ENCODE data around the gene LYG1. TPM values are rescaled to one million over a fixed set of nuclear protein-coding genes. Genes with fewer than 3 reads are reported as not detected.

The LYG1 gene
- total and polyA plus RNA-seq, 2 of the 13 experiments (the other 11 are each of a cell fraction or from before 2014, with no cell fraction given) = 1.00 to 2.9 TPM

GRCh38 chr2:99335911-99336803, 35.2 kb upstream of the LYG1 start, which contains the start of gene TXNDC9 (continued):
- TF ChIP-seq DZIP1 (CRISPR knock-in tag; IDR thresholded peaks at IDR 0.05) = peak; percentile 70; the same call in 1 of the 2 replicates
- TF ChIP-seq SALL1 (CRISPR knock-in tag; IDR thresholded peaks at IDR 0.05) = peak; percentile 86
- 0 out of 2 replicates have a peak, but pooled peaks have one; percentile 3 for TF ChIP-seq MED13 (CRISPR knock-in tag; IDR thresholded peaks at IDR 0.05)
- peak; percentile 61; the same call in 1 of the 2 replicates for TF ChIP-seq ZMAT3 (CRISPR knock-in tag; conservative IDR thresholded peaks at IDR 0.05)
- no peak; the same call in 1 of the 2 replicates for TF ChIP-seq ZNF674 (CRISPR knock-in tag; IDR thresholded peaks at IDR 0.05; ENCODE audit: low read depth)
- peak; percentile 97 for TF ChIP-seq ZNF501 (CRISPR knock-in tag; IDR thresholded peaks at IDR 0.05)
- no peak; the same call in 1 of the 2 replicates for TF ChIP-seq EHMT2 (IDR thresholded peaks at IDR 0.05; ENCODE audit: borderline replicate concordance, low read depth, low read length)
- TF ChIP-seq, protein P1, sequence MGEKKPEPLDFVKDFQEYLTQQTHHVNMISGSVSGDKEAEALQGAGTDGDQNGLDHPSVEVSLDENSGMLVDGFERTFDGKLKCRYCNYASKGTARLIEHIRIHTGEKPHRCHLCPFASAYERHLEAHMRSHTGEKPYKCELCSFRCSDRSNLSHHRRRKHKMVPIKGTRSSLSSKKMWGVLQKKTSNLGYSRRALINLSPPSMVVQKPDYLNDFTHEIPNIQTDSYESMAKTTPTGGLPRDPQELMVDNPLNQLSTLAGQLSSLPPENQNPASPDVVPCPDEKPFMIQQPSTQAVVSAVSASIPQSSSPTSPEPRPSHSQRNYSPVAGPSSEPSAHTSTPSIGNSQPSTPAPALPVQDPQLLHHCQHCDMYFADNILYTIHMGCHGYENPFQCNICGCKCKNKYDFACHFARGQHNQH (CRISPR knock-in tag; IDR thresholded peaks at IDR 0.05) = peak; percentile 95
- no peak for TF ChIP-seq EED (CRISPR knock-in tag; IDR thresholded peaks at IDR 0.05)
- TF ChIP-seq HMGXB3 (CRISPR knock-in tag; IDR thresholded peaks at IDR 0.05; ENCODE audit: borderline replicate concordance) = peak; percentile 96
- TF ChIP-seq, protein P2, sequence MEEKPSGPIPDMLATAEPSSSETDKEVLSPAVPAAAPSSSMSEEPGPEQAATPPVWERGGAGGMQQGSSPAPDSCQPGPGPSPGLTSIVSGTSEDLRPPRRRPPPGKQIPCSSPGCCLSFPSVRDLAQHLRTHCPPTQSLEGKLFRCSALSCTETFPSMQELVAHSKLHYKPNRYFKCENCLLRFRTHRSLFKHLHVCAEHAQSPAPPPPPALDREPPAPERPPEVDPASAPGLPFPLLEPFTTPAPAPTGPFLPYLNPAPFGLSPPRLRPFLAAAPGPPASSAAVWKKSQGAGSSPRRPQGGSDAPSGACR (CRISPR knock-in tag; IDR thresholded peaks at IDR 0.05) = no peak
- TF ChIP-seq, protein P3, sequence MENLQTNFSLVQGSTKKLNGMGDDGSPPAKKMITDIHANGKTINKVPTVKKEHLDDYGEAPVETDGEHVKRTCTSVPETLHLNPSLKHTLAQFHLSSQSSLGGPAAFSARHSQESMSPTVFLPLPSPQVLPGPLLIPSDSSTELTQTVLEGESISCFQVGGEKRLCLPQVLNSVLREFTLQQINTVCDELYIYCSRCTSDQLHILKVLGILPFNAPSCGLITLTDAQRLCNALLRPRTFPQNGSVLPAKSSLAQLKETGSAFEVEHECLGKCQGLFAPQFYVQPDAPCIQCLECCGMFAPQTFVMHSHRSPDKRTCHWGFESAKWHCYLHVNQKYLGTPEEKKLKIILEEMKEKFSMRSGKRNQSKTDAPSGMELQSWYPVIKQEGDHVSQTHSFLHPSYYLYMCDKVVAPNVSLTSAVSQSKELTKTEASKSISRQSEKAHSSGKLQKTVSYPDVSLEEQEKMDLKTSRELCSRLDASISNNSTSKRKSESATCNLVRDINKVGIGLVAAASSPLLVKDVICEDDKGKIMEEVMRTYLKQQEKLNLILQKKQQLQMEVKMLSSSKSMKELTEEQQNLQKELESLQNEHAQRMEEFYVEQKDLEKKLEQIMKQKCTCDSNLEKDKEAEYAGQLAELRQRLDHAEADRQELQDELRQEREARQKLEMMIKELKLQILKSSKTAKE (CRISPR knock-in tag; IDR thresholded peaks at IDR 0.05; ENCODE audit: borderline replicate concordance) = no peak
- peak; percentile 56 for TF ChIP-seq ZEB1 (IDR thresholded peaks at IDR 0.05; ENCODE audit: insufficient replicate concordance, low read depth)
- TF ChIP-seq ONECUT2 (CRISPR knock-in tag; IDR thresholded peaks at IDR 0.05) = no peak
- TF ChIP-seq ZMAT5 (CRISPR knock-in tag; IDR thresholded peaks at IDR 0.05; ENCODE audit: borderline replicate concordance, low read depth) = no peak
- peak; percentile 72; the same call in 1 of the 2 replicates for TF ChIP-seq ZNF367 (CRISPR knock-in tag; IDR thresholded peaks at IDR 0.05; ENCODE audit: borderline replicate concordance)
